H1 (cell line): ENCODE measurements around the gene CRYBG3. TPM values are rescaled to one million over a fixed set of nuclear protein-coding genes. Genes with fewer than 3 reads are reported as not detected.

Experiments used
- CTCF ChIA-PET: fragments of 300-600 bp; sonication (Branson Sonifier 250); formaldehyde crosslinking; loops from one replicate; lab custom pipeline; 2021; ENCODE audit not compliant: partially characterized antibody; lab: Charles Lee
- POLR2A ChIA-PET: fragments of 300-600 bp; sonication (Branson Sonifier 250); formaldehyde crosslinking; loops from one replicate; lab custom pipeline; 2021; ENCODE audit warnings: inconsistent platforms; ENCODE audit not compliant: partially characterized antibody; lab: Charles Lee
- DNase-seq, 2 experiments: peaks; one replicate each; pipeline versions ENCODE4 v3.0.0 to v3.0.0-alpha.2; 2010 to 2022; ENCODE audit warnings: low spot score in 2 of 2, low read depth in 1 of 2, mixed read lengths in 1 of 2
- FAIRE-seq: peaks from 2 replicates; lab custom pipeline; 2011; peaks lifted over from hg19 to GRCh38; lab: Jason Lieb, UNC
- H2AFZ ChIP-seq: 2 replicates; pipeline ENCODE4 v1.8.1; 2012; ENCODE audit warnings: low read length, inconsistent platforms
- H2AK5ac ChIP-seq: 2 replicates; pipeline ENCODE4 v1.6.1; 2013; ENCODE audit warnings: low read depth, low read length
- H2BK120ac ChIP-seq: replicated peaks from 2 replicates; pipeline ENCODE3; 2013; ENCODE audit warnings: low read depth, low read length, inconsistent platforms
- H2BK12ac ChIP-seq: 2 replicates; pipeline ENCODE4 v1.6.1; 2013; ENCODE audit warnings: low read depth, low read length
- H2BK15ac ChIP-seq: 2 replicates; pipeline ENCODE4 v1.6.1; 2013; ENCODE audit warnings: low read length
- H2BK20ac ChIP-seq: 2 replicates; pipeline ENCODE4 v1.6.1; 2013; ENCODE audit warnings: low read length
- H2BK5ac ChIP-seq: 2 replicates; pipeline ENCODE4 v1.6.1; 2013; ENCODE audit warnings: low read depth, low read length
- H3K14ac ChIP-seq: 2 replicates; pipeline ENCODE4 v1.6.1; 2013; ENCODE audit warnings: inconsistent platforms; ENCODE audit not compliant: insufficient read length
- H3K18ac ChIP-seq: 2 replicates; pipeline ENCODE4 v1.6.1; 2013; ENCODE audit warnings: low read length; ENCODE audit errors: extremely low read depth
- H3K23ac ChIP-seq: 2 replicates; pipeline ENCODE4 v1.6.1; 2013; ENCODE audit warnings: inconsistent platforms; ENCODE audit not compliant: insufficient read length
- H3K23me2 ChIP-seq: 2 replicates; pipeline ENCODE4 v1.6.1; 2013; ENCODE audit warnings: low read depth, low read length
- H3K27ac ChIP-seq: 2 replicates; pipeline ENCODE4 v1.6.1; 2011; ENCODE audit warnings: low read depth, low read length, inconsistent platforms
- H3K27me3 ChIP-seq, 4 experiments: replicated peaks in 1 of 4; 1 replicate in 1 of 4; 2 replicates in 3 of 4; pipeline versions ENCODE4 v1.6.1 to v1.8.1; 2011 to 2013; ENCODE audit warnings: low read length in 3 of 4, mild to moderate bottlenecking in 3 of 4, inconsistent platforms in 2 of 4, mixed read lengths in 2 of 4, moderate library complexity in 1 of 4; ENCODE audit not compliant: control insufficient read depth in 3 of 4, insufficient read depth in 3 of 4; ENCODE audit errors: extremely low read depth in 1 of 4
- H3K36me3 ChIP-seq, 4 experiments: 2 replicates each; pipeline versions ENCODE4 v1.6.1 to v1.8.1; 2011 to 2013; ENCODE audit warnings: mild to moderate bottlenecking in 4 of 4, low read length in 3 of 4, moderate library complexity in 2 of 4, control low read depth in 1 of 4, inconsistent platforms in 1 of 4; ENCODE audit not compliant: insufficient read depth in 4 of 4, control insufficient read depth in 2 of 4
- H3K4ac ChIP-seq: replicated peaks from 2 replicates; pipeline ENCODE3; 2013; ENCODE audit warnings: low read length, low read depth, mixed read lengths, inconsistent platforms; ENCODE audit not compliant: insufficient read length
- H3K4me1 ChIP-seq, 4 experiments: replicated peaks in 1 of 4; 1 replicate in 1 of 4; 2 replicates in 3 of 4; pipeline versions ENCODE4 v1.6.1 to v1.8.1; 2011 to 2013; ENCODE audit warnings: low read length in 3 of 4, inconsistent platforms in 2 of 4, mixed read lengths in 1 of 4; ENCODE audit not compliant: insufficient read depth in 4 of 4, control insufficient read depth in 3 of 4
- H3K4me2 ChIP-seq, 2 experiments: 2 replicates each; pipeline versions ENCODE4 v1.6.1 to v1.8.1; 2011 to 2013; ENCODE audit warnings: low read depth in 2 of 2, low read length in 2 of 2, control low read depth in 1 of 2, inconsistent platforms in 1 of 2, mild to moderate bottlenecking in 1 of 2; ENCODE audit not compliant: insufficient read depth in 1 of 2
- H3K4me3 ChIP-seq, 4 experiments: fragments of 200-600, 300-600 bp in 1 of 4; sonication (generic), shearing (Covaris generic), sonication (Bioruptor Twin) in 1 of 4; 2 replicates each; pipeline versions ENCODE4 v1.5.1 to v1.8.1; 2011 to 2016; ENCODE audit warnings: low read length in 4 of 4, low read depth in 3 of 4, control low read depth in 2 of 4, inconsistent platforms in 2 of 4, mild to moderate bottlenecking in 2 of 4, mixed read lengths in 1 of 4, moderate library complexity in 1 of 4; ENCODE audit not compliant: insufficient read depth in 2 of 4; ENCODE audit errors: extremely low read depth in 1 of 4
- H3K56ac ChIP-seq: replicated peaks from 2 replicates; pipeline ENCODE3; 2013; ENCODE audit warnings: low read depth, mild to moderate bottlenecking, mixed read lengths, low read length, inconsistent platforms; ENCODE audit not compliant: insufficient read length
- H3K79me1 ChIP-seq: 2 replicates; pipeline ENCODE4 v1.6.1; 2013; ENCODE audit warnings: low read depth, low read length, control low read depth
- H3K79me2 ChIP-seq, 2 experiments: 2 replicates each; pipeline versions ENCODE4 v1.6.1 to v1.8.1; 2012 to 2013; ENCODE audit warnings: low read length in 2 of 2, mild to moderate bottlenecking in 2 of 2, inconsistent platforms in 1 of 2; ENCODE audit not compliant: insufficient read depth in 2 of 2, control insufficient read depth in 1 of 2
- H3K9ac ChIP-seq, 4 experiments: replicated peaks in 1 of 4; 1 replicate in 1 of 4; 2 replicates in 3 of 4; pipeline versions ENCODE4 v1.6.1 to v1.8.1; 2011 to 2013; ENCODE audit warnings: low read depth in 3 of 4, low read length in 3 of 4, control low read depth in 2 of 4, mild to moderate bottlenecking in 2 of 4, moderate library complexity in 2 of 4, inconsistent platforms in 1 of 4; ENCODE audit errors: extremely low read depth in 1 of 4
- H3K9me3 ChIP-seq, 2 experiments: 2 replicates each; pipeline versions ENCODE4 v1.6.1 to v1.8.1; 2012 to 2013; ENCODE audit warnings: mild to moderate bottlenecking in 2 of 2, moderate library complexity in 2 of 2, control low read depth in 1 of 2, inconsistent platforms in 1 of 2, low read depth in 1 of 2, low read length in 1 of 2, mixed read lengths in 1 of 2; ENCODE audit not compliant: insufficient read depth in 2 of 2
- H4K20me1 ChIP-seq, 2 experiments: replicated peaks in 1 of 2; 2 replicates each; pipeline versions ENCODE3 to v1.8.1; 2011 to 2013; ENCODE audit warnings: inconsistent platforms in 2 of 2, low read length in 2 of 2, mild to moderate bottlenecking in 1 of 2; ENCODE audit not compliant: insufficient read depth in 2 of 2, control insufficient read depth in 1 of 2
- H4K5ac ChIP-seq: 2 replicates; pipeline ENCODE4 v1.6.1; 2013; ENCODE audit warnings: low read length, low read depth, mixed read lengths, inconsistent platforms; ENCODE audit not compliant: insufficient read length
- H4K8ac ChIP-seq: 2 replicates; pipeline ENCODE4 v1.8.0; 2013; ENCODE audit warnings: mild to moderate bottlenecking, moderate library complexity, low read length, inconsistent platforms; ENCODE audit not compliant: insufficient read depth; ENCODE audit errors: extremely low read depth
- H4K91ac ChIP-seq: replicated peaks from 2 replicates; pipeline ENCODE3; 2013; ENCODE audit warnings: low read length, mixed read lengths, inconsistent platforms; ENCODE audit not compliant: insufficient read length
- MAFK ChIP-seq: IDR thresholded peaks from 2 replicates; pipeline ENCODE4 v1.6.1; 2012; ENCODE audit warnings: low read depth, mild to moderate bottlenecking, improper control_type of control experiment, low read length
- SRF ChIP-seq: IDR thresholded peaks from 2 replicates; pipeline ENCODE4 v1.6.1; 2011; ENCODE audit warnings: mild to moderate bottlenecking, low read depth, low read length, moderate library complexity
- TEAD4 ChIP-seq: IDR thresholded peaks from 2 replicates; pipeline ENCODE4 v1.6.1; 2012; ENCODE audit warnings: low read depth, low read length, inconsistent platforms, mixed read lengths
- ZNF274 ChIP-seq: IDR thresholded peaks from 2 replicates; pipeline ENCODE4 v1.7.0; 2012; ENCODE audit warnings: low read length, borderline replicate concordance; ENCODE audit errors: extremely low read depth
- WGBS, 2 experiments: shearing (Covaris generic) in 1 of 2; methylation state at CpG; one replicate each; pipeline versions ENCODE4 v1.1.6 to v1.1.7; 2013 to 2015; ENCODE audit warnings: low lambda C conversion rate in 2 of 2, mixed read lengths in 2 of 2, inconsistent platforms in 1 of 2, low coverage in 1 of 2, missing lambda C conversion rate in 1 of 2; ENCODE audit not compliant: insufficient replicate concordance in 2 of 2, insufficient coverage in 1 of 2, insufficient read length in 1 of 2; ENCODE audit errors: extremely low coverage in 1 of 2, missing lambda C conversion rate in 1 of 2; 5-methylcytosine and 5-hydroxymethylcytosine counted together
- polyA plus RNA-seq, 7 experiments: library from polyadenylated mRNA; depleted of rRNA in 3 of 7; stranded (reverse) in 5 of 7; unstranded in 2 of 7; fragments of >200 nt in 5 of 7; fragments of 200-250 nt in 2 of 7; gene quantifications; 1 replicate in 5 of 7; 2 replicates in 1 of 7; 4 replicates in 1 of 7; pipeline versions ENCODE4 v1.2.1 to v1.2.3, GENCODE V29; 2011 to 2013; ENCODE audit warnings: missing spikeins in 2 of 7, mixed read lengths in 2 of 7
- total RNA-seq: library from RNA; stranded (reverse); fragmentation: NEBNext Ultra II Directional; extraction: Animal tissue kit (Norgen Biotek cat#: 25700); gene quantifications from 2 replicates; pipeline ENCODE4 v1.2.1, GENCODE V29; 2021
- TF ChIP-seq, protein P1 (sequence below): IDR thresholded peaks from 2 replicates; pipeline ENCODE4 v1.6.1; 2011; ENCODE audit warnings: low read depth, mild to moderate bottlenecking, low read length; ENCODE audit not compliant: insufficient read depth
- TF ChIP-seq, protein P2 (sequence below): IDR thresholded peaks from 2 replicates; pipeline ENCODE4 v1.6.1; 2011; ENCODE audit warnings: low read length, improper control_type of control experiment

Gene CRYBG3
- total and polyA plus RNA-seq, 2 of the 8 experiments (the other 6 are each of a cell fraction or from before 2014, with no cell fraction given), result 2.1 to 8.0 TPM

DNA sequence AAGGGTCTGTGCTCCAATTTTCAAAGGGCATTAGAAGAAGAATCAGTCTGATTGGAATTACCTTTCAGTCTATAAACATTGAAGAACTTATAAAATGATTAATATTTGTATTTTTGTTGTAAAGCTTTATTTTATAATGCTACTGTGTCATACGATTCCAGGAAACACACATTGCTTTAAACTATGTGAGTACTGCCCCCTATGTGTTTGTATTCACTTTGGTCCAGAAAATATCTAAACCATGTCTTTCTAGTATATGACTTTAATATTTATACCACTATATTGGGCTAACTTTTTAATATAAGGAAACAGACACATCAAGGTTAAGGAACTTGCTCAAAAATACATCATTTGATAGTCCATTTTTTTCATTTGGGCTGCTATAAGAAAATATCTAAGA lies 153.7 kb downstream of the CRYBG3 start:
- H2AK5ac ChIP-seq, result no peak overlapping the region
- no peak overlapping the region for H2AFZ ChIP-seq
- DNase-seq (no peak), FAIRE-seq (no peak)
- no peak overlapping the region for H3K4me3 ChIP-seq
- H3K36me3 ChIP-seq, result no peaks in the 10 kb centered on the region
- ChIA-PET POLR2A (no interaction called here), CTCF (interaction anchor here (0.9 to 1.8 kb wide), 3 partner anchors 11 to 148 kb away, joined by 3 to 9 read pairs (median 3); no protein-coding TSS in a partner anchor)
- H2BK12ac ChIP-seq, result no peak overlapping the region
- no peaks in the 10 kb centered on the region for H3K79me2 ChIP-seq
- H3K56ac ChIP-seq, result no peak overlapping the region
- no peak overlapping the region for H3K18ac ChIP-seq
- peaks cover 4% of the 10 kb centered on the region for H3K23me2 ChIP-seq
- no peak overlapping the region for H2BK15ac ChIP-seq
- peaks cover 0 to 5% (median 0%) of the 10 kb centered on the region in 4 experiments; a peak in 2 of 7 replicates for H3K4me1 ChIP-seq
- H2BK5ac ChIP-seq, result no peak overlapping the region
- H2BK120ac ChIP-seq, result no peak overlapping the region
- H2BK20ac ChIP-seq, result no peak overlapping the region
- H4K91ac ChIP-seq, result no peak overlapping the region
- H3K4me2 ChIP-seq, result no peak overlapping the region
- no peak overlapping the region for H4K5ac ChIP-seq
- H3K9me3 ChIP-seq, result no peaks in the 10 kb centered on the region
- WGBS, 2 experiments, result 96% methylated on average over 1 of the region's 1 CpG; no CpG with 5 or more reads in 1 of the 2 experiments
- no peaks in the 10 kb centered on the region for H4K20me1 ChIP-seq
- no peaks in the 10 kb centered on the region for H3K79me1 ChIP-seq
- no peak overlapping the region for H3K27ac ChIP-seq
- no peak overlapping the region for H3K4ac ChIP-seq
- no peak overlapping the region for H3K9ac ChIP-seq
- H3K14ac ChIP-seq, result no peak overlapping the region
- no peak overlapping the region for H3K23ac ChIP-seq
- H3K27me3 ChIP-seq, result no peaks in the 10 kb centered on the region
- H4K8ac ChIP-seq, result no peak overlapping the region
- no peak for TF ChIP-seq MAFK
- TF ChIP-seq SRF, result no peak
- TF ChIP-seq, protein P1, sequence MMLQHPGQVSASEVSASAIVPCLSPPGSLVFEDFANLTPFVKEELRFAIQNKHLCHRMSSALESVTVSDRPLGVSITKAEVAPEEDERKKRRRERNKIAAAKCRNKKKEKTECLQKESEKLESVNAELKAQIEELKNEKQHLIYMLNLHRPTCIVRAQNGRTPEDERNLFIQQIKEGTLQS, result no peak
- no peak for TF ChIP-seq ZNF274
- TF ChIP-seq, protein P2, sequence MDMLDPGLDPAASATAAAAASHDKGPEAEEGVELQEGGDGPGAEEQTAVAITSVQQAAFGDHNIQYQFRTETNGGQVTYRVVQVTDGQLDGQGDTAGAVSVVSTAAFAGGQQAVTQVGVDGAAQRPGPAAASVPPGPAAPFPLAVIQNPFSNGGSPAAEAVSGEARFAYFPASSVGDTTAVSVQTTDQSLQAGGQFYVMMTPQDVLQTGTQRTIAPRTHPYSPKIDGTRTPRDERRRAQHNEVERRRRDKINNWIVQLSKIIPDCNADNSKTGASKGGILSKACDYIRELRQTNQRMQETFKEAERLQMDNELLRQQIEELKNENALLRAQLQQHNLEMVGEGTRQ, result no peak
- TF ChIP-seq TEAD4, result no peak
